Activated T-helper 17 cell treated with anti-CD3 and anti-CD28 coated beads, Interleukin-2, amount 50 U/mL, for 72 hours (primary cell): ENCODE data around the gene SPATS2. TPM values are rescaled to one million over a fixed set of nuclear protein-coding genes. Genes with fewer than 3 reads are reported as not detected.

Source experiments
- ATAC-seq: fragments of 150-1000 bp; cut with Tn5 transposase; replicated peaks from 2 replicates; pipeline ENCODE4 v1.10.0; 2021; ENCODE audit warnings: mild to moderate bottlenecking, moderate library complexity
- H3K27ac Mint-ChIP-seq: one replicate; pipeline ENCODE4 v1.8.0; 2022; ENCODE audit warnings: mixed read lengths
- H3K27me3 Mint-ChIP-seq: one replicate; pipeline ENCODE4 v1.8.0; 2022; ENCODE audit warnings: mixed read lengths
- H3K36me3 Mint-ChIP-seq: one replicate; pipeline ENCODE4 v1.8.0; 2022; ENCODE audit warnings: low read depth, mild to moderate bottlenecking, mixed read lengths
- H3K4me1 Mint-ChIP-seq: one replicate; pipeline ENCODE4 v1.8.0; 2022; ENCODE audit warnings: mixed read lengths
- H3K4me3 Mint-ChIP-seq: one replicate; pipeline ENCODE4 v1.8.0; 2022; ENCODE audit warnings: mild to moderate bottlenecking, mixed read lengths
- H3K9me3 Mint-ChIP-seq: one replicate; pipeline ENCODE4 v1.8.0; 2022; ENCODE audit warnings: mixed read lengths
- total RNA-seq, 2 donors: library from RNA; stranded (reverse); gene quantifications; one replicate each; pipeline ENCODE4 v1.2.3, GENCODE V29; 2022

The SPATS2 gene
- total RNA-seq, 2 donors from 2014 or later = 15.3 to 16.9 TPM

DNA sequence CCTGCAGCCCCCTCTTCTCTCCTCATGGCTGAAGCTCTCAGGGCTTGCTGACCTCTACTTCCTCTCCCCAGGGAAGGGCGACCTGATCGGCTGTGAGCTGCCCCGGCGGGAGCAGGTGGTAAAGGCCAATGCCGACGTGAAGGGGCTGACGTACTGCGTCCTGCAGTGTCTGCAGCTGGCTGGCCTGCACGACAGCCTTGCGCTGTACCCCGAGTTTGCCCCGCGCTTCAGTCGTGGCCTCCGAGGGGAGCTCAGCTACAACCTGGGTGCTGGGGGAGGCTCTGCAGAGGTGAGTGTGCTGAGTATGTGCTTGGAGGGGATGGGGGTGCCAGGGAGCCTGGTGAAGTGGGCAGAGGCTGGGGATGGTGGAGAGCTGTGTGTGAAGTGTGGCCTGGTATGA, 187.0 kb downstream of the SPATS2 start:
- no peaks in the 10 kb centered on the region for H3K27me3 Mint-ChIP-seq
- ATAC-seq = no peak
- H3K4me1 Mint-ChIP-seq = no peaks in the 10 kb centered on the region
- H3K4me3 Mint-ChIP-seq = no peak overlapping the region
- peaks cover 20% of the 10 kb centered on the region for H3K36me3 Mint-ChIP-seq
- H3K27ac Mint-ChIP-seq = no peak overlapping the region
- H3K9me3 Mint-ChIP-seq = no peaks in the 10 kb centered on the region

DNA sequence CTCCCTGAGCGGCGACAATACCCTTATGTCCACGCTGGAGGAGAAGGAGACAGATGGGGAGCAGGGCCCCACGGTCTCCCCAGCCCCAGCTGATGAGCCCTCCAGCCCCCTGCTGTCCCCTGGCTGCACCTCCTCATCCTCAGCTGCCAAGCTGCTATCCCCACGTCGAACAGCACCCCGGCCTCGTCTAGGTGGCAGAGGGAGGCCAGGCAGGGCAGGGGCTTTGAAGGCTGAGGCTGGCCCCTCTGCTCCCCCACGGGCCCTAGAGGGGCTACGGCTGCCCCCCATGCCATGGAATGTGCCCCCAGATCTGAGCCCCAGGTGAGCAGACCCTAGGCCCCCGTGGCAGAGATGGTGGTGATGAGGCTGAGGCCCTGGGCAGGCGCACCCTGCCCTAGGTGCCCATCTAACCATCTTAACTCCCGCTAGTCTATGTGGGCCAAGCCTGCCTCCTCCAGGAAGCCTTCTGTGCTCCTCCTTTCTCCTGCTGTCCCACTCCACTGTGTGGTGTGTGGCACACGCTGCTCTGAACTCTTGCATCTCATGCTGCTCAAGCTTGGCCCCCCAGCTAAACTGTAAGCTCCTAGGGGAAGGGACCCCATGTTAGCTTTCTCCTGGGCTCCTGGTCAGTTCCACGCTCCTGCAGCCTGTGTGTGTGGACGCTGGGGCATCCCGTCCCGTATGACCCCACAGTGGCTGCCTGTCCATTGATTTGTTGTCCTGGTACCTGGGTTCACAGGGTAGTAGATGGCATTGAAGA, 188.5 kb downstream of the SPATS2 start:
- Mint-ChIP-seq H3K27ac (peak overlapping the region; percentile 23), H3K36me3 (peaks cover 36% of the 10 kb centered on the region), H3K4me1 (peaks cover under 1% of the 10 kb centered on the region), H3K4me3 (no peak overlapping the region), H3K27me3 (no peaks in the 10 kb centered on the region), H3K9me3 (no peaks in the 10 kb centered on the region)
- ATAC-seq = no peak

DNA sequence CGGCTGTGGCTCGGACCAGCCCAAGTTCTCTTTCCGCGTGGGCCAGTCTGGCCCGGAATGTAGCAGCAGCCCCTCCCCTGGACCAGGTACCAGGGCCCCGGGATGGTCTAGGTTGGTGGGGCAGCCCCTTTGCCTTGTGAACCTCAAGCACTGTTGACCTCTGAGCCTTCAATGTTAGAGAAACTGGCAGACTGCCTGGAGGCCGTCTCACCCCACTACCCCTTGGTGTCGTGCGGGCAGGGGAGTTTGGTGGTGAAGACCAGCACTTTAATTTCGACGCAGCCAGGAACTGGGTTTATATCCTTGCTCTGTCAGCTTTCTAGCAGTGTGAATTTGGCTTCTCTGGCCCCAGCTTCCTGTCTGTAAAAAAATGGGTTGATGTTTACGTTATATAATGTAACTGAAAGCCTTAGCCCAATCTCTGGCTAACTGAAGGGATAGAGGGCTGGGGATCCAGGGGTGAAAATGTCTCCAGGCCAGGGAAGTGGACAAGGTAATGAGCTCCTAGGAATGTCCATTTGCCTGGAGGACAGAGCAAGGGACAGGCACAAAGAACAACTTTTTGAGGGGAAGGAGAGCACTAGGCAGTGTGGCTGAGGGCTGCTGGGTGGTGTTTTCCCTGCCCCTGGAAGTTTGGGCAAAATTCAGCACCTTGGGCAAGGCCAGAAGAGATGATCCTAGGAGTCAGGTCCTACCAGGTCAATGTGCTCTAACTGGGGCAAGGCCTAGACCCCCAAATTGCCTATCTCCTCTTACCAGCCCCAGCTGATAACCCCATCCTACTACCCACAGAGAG, 189.3 kb downstream of the SPATS2 start:
- Mint-ChIP-seq H3K27ac (peak overlapping the region; percentile 23), H3K4me3 (no peak overlapping the region)

DNA sequence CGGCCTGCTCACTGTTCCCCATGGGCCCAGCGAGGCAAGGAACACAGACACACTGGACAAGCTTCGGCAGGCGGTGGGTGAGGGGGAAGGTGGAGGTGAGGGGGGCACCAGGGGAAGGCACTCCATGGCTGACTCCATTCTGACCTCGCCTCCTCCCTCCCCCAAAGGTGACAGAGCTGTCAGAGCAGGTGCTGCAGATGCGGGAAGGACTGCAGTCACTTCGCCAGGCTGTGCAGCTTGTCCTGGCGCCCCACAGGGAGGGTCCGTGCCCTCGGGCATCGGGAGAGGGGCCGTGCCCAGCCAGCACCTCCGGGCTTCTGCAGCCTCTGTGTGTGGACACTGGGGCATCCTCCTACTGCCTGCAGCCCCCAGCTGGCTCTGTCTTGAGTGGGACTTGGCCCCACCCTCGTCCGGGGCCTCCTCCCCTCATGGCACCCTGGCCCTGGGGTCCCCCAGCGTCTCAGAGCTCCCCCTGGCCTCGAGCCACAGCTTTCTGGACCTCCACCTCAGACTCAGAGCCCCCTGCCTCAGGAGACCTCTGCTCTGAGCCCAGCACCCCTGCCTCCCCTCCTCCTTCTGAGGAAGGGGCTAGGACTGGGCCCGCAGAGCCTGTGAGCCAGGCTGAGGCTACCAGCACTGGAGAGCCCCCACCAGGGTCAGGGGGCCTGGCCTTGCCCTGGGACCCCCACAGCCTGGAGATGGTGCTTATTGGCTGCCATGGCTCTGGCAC, 190.1 kb downstream of the SPATS2 start:
- Mint-ChIP-seq H3K27me3 (no peaks in the 10 kb centered on the region), H3K4me3 (no peak overlapping the region), H3K27ac (peak overlapping the region; percentile 23), H3K9me3 (no peaks in the 10 kb centered on the region), H3K4me1 (peaks cover 3% of the 10 kb centered on the region), H3K36me3 (peaks cover 51% of the 10 kb centered on the region)
- ATAC-seq = no peak

More for the DNA sequence above, 189.3 kb downstream of the SPATS2 start:
- no peak for ATAC-seq
- H3K4me1 Mint-ChIP-seq = peaks cover 3% of the 10 kb centered on the region
- H3K36me3 Mint-ChIP-seq = peaks cover 44% of the 10 kb centered on the region
- no peaks in the 10 kb centered on the region for H3K9me3 Mint-ChIP-seq
- H3K27me3 Mint-ChIP-seq = no peaks in the 10 kb centered on the region

DNA sequence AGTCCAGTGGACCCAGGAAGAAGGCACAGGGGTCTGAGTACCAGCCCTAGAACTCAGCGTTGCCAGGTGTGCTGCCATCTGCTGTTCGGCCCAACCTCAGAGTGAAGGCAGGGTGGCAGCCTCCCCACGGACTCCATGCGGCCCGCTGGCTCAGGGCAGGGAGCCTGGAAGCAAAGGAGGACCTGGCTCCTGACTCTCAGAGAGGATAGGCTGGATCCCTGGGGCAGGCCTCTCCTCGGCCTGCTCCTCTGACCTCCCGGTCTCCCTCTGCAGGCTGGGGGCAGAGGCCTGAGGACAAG, 190.6 kb downstream of the SPATS2 start:
- H3K27me3 Mint-ChIP-seq = no peaks in the 10 kb centered on the region
- H3K27ac Mint-ChIP-seq = no peak overlapping the region
- peaks cover 3% of the 10 kb centered on the region for H3K4me1 Mint-ChIP-seq
- ATAC-seq = no peak
- H3K9me3 Mint-ChIP-seq = no peaks in the 10 kb centered on the region
- H3K4me3 Mint-ChIP-seq = no peak overlapping the region
- H3K36me3 Mint-ChIP-seq = peaks cover 56% of the 10 kb centered on the region

DNA sequence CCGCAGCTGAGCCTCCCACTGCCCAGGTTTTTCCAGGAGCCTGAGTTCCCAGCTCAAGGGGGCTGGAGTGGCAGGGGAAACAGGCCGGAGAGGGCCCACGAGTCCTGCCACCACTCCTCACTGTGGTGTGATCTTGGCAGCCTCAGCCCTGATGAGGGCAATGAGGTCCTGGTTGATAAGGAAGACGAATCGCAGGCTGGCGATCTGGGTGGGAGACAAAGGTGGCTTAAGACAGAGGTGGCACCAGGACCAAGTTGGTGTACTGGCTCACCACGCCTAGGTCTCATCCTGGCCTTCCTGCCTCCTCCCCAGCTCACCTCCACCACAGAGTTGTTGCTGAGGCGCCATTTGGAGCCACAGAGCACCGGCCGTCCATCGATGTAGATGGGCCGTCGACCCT, 191.3 kb downstream of the SPATS2 start:
- H3K36me3 Mint-ChIP-seq = peaks cover 58% of the 10 kb centered on the region
- no peaks in the 10 kb centered on the region for H3K9me3 Mint-ChIP-seq
- H3K4me1 Mint-ChIP-seq = peaks cover 3% of the 10 kb centered on the region
- no peak overlapping the region for H3K27ac Mint-ChIP-seq
- H3K4me3 Mint-ChIP-seq = no peak overlapping the region
- no peak for ATAC-seq
- no peaks in the 10 kb centered on the region for H3K27me3 Mint-ChIP-seq

DNA sequence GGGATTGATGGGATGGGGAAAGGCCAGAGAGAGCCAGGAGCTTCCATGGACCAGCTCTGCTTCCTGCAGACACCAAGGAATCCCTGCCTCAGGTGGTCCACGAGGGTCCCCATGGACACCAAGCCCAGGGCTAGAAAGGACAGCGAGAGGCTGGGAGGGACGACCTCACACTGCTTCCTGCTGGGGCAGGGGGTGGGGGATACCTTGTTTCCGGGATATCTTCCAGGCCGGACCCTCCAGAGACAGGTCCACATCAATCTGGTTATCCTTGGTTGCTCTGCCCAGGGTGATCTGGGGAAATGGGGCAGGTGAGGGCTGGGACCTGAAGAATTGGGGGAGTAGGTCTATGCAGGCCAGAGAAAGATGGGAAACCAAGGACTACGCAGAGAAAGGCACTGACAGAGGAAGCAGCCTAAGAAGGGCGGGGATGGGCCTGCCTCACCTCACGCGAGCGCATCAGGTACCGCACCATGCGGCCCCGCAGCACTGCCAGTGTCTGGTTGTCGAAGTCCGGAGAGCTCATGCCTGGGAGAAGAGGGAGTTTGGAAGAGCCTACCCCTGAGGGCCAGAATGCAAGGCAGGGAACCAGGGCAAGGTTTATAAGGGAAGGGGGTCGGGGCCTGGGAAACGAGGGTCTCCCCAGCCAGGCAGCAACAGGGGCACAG, 191.9 kb downstream of the SPATS2 start:
- Mint-ChIP-seq H3K36me3 (peaks cover 64% of the 10 kb centered on the region), H3K4me1 (peaks cover 3% of the 10 kb centered on the region), H3K9me3 (no peaks in the 10 kb centered on the region), H3K4me3 (no peak overlapping the region), H3K27me3 (no peaks in the 10 kb centered on the region), H3K27ac (no peak overlapping the region)
- ATAC-seq = no peak

DNA sequence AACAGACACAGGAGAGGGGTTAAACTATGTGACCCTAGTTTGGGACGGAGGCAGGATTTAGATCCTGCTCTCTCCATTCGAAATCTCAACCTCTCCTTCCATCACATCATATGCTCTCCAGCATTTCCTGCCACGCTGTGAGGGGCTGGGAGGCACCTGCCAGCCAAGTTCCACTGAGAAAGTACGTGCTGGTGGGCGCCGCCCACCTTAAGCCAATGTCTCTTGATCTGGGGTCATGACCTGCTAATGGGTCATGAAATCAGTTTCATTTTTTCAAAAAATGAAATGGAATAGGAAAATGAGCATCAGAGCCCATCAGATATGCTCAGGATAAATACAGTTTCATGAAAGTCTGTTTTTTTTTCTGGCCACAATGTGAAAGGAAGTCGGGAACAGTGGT, 193.4 kb downstream of the SPATS2 start:
- H3K9me3 Mint-ChIP-seq = no peaks in the 10 kb centered on the region
- H3K4me1 Mint-ChIP-seq = peaks cover 7% of the 10 kb centered on the region
- peaks cover 79% of the 10 kb centered on the region for H3K36me3 Mint-ChIP-seq
- H3K27ac Mint-ChIP-seq = peak overlapping the region; percentile 22
- H3K4me3 Mint-ChIP-seq = no peak overlapping the region
- no peak for ATAC-seq
- no peaks in the 10 kb centered on the region for H3K27me3 Mint-ChIP-seq

DNA sequence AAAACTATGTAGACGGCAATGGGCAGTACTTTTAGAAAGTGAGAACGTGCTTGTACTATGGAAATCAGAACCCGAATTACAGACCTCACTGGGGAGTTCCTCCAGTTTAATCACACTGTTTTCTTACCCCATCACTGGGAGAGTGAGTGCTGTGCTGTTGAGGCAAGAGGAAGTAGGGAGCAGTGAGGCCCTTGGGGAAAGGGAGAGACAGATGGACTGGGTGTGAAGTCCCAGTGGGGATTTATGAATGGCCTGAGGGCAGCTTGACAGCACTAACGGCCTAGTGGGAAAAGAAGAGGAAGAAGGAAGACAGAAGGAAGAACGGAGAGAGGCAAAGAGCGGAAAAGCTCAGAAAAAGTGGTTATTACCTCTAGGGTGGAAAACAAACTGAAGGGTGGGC, 195.0 kb downstream of the SPATS2 start:
- H3K27ac Mint-ChIP-seq = no peak overlapping the region
- peaks cover 70% of the 10 kb centered on the region for H3K36me3 Mint-ChIP-seq
- peaks cover 9% of the 10 kb centered on the region for H3K4me1 Mint-ChIP-seq

DNA sequence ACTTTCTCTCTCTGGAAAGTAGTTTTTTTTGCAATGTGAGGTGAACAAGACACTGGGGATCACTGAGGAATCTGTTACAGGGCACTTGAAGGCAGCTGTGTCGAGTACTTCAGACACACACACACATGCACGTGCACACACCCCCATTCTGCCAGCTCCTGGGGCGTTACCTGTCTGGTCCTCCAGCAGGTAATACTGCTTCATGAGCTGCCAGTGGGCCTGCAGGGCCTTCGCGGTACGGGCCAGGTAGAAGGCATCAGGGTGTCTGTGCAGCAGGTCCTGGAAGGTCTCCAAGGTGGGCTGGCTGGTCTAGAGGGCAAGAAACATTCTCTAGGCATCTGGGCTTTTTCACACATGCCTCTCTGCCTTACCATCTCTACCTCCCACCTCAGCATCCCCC, 195.6 kb downstream of the SPATS2 start:
- no peak for ATAC-seq
- Mint-ChIP-seq H3K36me3 (peaks cover 72% of the 10 kb centered on the region), H3K4me1 (peaks cover 9% of the 10 kb centered on the region), H3K27me3 (no peaks in the 10 kb centered on the region), H3K9me3 (no peaks in the 10 kb centered on the region), H3K27ac (no peak overlapping the region), H3K4me3 (no peak overlapping the region)

More for the DNA sequence above, 195.0 kb downstream of the SPATS2 start:
- Mint-ChIP-seq H3K4me3 (no peak overlapping the region), H3K27me3 (no peaks in the 10 kb centered on the region), H3K9me3 (no peaks in the 10 kb centered on the region)
- ATAC-seq = no peak

DNA sequence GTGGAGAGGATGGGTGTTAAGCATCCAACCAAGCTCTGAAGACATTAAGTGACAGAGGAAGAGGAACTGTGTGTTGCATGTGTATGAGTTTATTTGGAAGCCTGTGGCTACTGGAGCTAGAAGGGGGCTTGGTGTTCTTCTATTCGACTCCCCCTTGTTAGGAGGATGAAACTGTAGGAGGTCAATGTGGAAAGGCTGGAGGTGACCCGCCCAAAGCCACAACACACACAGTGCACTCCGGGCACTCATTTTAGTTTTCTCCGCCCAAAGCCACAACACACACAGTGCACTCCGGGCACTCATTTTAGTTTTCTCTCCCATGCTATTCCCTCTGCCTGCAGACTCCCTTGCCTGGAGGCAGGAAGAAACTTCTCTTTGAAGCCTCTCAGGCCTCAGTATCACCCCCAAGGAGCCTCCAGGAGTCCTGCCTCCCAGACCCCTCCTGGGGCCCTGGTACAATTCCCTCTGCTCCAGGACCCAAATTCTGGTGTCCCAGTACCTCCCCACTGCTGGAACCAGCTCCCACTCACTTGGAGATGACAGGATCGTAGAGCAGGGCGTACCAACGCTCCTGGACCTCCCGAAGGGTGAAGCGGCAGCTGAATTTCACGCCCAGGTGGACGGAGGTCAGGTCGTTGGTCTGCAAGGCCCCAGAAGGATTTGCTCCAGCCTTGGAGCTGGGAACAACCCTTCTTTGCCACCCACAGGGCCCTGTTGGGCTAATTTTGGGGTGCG, 196.9 kb downstream of the SPATS2 start:
- ATAC-seq = no peak
- Mint-ChIP-seq H3K4me1 (peaks cover 16% of the 10 kb centered on the region), H3K27ac (peak overlapping the region; percentile 41), H3K36me3 (peaks cover 68% of the 10 kb centered on the region), H3K27me3 (no peaks in the 10 kb centered on the region), H3K9me3 (no peaks in the 10 kb centered on the region), H3K4me3 (no peak overlapping the region)

DNA sequence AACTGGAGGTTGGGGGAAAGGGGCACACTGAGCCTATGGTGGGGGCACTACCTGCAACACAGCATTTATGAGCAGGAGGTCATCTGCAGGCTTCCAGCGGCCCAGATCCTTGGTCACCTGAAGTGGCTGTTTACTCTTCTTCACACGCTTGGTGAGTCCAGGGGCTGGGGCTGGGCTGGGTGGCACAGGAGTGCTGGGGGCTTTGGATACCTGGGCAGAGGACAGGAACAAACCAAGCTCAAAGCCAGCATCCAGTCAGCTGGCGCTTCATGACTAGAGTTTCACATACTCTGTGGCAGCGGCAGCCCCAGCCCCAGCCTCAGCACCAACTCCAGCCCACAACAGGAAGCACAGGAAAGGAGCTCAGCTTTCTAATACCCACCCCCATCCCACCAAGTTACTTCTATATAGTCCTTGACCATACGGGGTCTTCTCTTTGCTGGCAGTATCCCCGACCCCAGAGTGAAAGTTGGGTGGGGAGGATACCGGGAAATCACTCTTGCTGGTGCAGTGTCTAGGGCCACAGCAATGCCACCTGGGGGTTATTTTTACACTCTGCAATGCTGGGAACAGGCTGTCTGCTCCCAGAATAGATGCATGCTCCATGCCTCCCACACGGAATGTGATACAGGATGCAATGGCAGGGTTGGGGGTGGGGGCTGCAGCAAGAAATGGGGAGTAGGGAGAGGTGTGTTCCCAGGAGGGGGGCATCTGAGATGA, 197.6 kb downstream of the SPATS2 start:
- ATAC-seq = no peak
- Mint-ChIP-seq H3K36me3 (peaks cover 61% of the 10 kb centered on the region), H3K4me1 (peaks cover 16% of the 10 kb centered on the region), H3K9me3 (no peaks in the 10 kb centered on the region), H3K27me3 (no peaks in the 10 kb centered on the region), H3K27ac (peak overlapping the region; percentile 65), H3K4me3 (peak overlapping the region; percentile 28)
